ENCODE results near the gene RHOV. TPM values are rescaled to one million over a fixed set of nuclear protein-coding genes. Genes with fewer than 3 reads are reported as not detected.

The RHOV gene
- total RNA-seq, 1 donor from 2014 or later, result 9.4 TPM

- no peak for DNase-seq (ENCODE audit: low spot score in 2 of 2)
- no peak for FAIRE-seq
These were observed 50.3 kb downstream of the RHOV start for GRCh38 chr15:40823572-40824343.

Small RNA genes lying within 50 kb of the gene (small RNA-seq; reads per million reads assigned to genes)
- gene AC025166.1, result not detected

Other genes with a start within 250 kb of the RHOV start
- gene RAD51, start 179.1 kb downstream of the RHOV start, total RNA-seq, result 0.82 TPM
- 15.9 TPM for gene RMDN3, start 119.0 kb downstream of the RHOV start, total RNA-seq
- 4.5 TPM for gene GCHFR, start 110.2 kb downstream of the RHOV start, total RNA-seq
- gene C15orf62, start 104.3 kb downstream of the RHOV start, total RNA-seq, result not detected
- 18.8 TPM for gene ZFYVE19, start 67.1 kb downstream of the RHOV start, total RNA-seq
- gene DNAJC17, start 66.8 kb downstream of the RHOV start, total RNA-seq, result 15.5 TPM
- gene PPP1R14D, start 45.5 kb downstream of the RHOV start, total RNA-seq, result not detected
- gene SPINT1, start 30.2 kb downstream of the RHOV start, total RNA-seq, result 1.6 TPM
- gene VPS18, start 20.2 kb upstream of the RHOV start, total RNA-seq, result 29.8 TPM
- 4.1 TPM for gene DLL4, start 55.1 kb upstream of the RHOV start, total RNA-seq
- 2.9 TPM for gene CHAC1, start 79.2 kb upstream of the RHOV start, total RNA-seq
- 35.5 TPM for gene INO80, start 242.0 kb upstream of the RHOV start, total RNA-seq

All from frontal cortex (tissue), 4 donors.